ENCODE measurements around the gene COL4A1. TPM values are rescaled to one million over a fixed set of nuclear protein-coding genes. Genes with fewer than 3 reads are reported as not detected.

COL4A1 gene
- total RNA-seq, 1 donor from 2014 or later: not detected

DNA sequence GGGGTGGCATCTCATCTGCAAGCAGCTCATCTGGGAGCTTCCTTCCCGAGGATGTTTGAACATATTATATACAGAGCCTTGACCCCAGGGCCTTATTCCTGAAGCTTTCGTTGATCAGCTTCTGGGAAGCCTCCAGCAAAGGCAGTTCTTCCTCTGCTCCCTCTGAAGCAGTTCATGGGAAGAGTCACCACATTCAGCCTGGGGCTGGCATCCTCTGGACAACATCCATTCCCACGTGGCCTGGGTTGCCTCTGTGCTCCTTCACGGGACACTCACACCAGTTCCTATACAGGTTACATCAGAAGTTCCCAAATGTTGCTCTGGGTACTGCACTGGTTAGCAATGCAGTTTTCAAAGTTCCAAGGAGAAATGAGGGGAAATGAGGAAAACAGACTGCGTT is 29.7 kb upstream of the COL4A1 start:
- Mint-ChIP-seq H3K4me3 (no peak overlapping the region), H3K4me1 (peaks cover 16% of the 10 kb centered on the region), H3K36me3 (ENCODE audit: low read depth) (no peaks in the 10 kb centered on the region), H3K27ac (no peak overlapping the region), H3K9me3 (peaks cover 6% of the 10 kb centered on the region), H3K27me3 (peaks cover 16% of the 10 kb centered on the region)
- no peak for DNase-seq
- intact Hi-C loops (cut with micrococcal nuclease): no loop called here

DNA sequence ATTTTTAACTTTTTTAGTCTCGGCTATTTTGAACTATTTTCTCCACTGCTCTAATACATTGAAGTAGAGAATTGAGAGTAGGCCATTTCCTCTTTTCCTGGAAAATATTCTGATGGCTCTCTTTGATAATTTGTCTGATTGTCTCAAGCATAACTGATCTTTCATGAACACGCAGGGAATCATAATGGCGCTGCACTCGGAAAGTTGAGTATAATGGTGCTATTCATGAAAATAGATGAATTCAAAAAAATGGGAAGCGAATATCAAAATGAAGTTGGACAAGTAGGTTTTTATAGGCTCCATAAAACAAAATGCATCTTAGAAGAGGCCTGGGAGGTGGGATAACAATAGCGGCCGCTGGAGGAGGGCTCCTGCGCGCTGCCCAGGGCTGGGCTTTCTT is 29.2 kb upstream of the COL4A1 start:
- intact Hi-C loops (cut with micrococcal nuclease): no loop called here
- no peak overlapping the region for H3K27ac Mint-ChIP-seq
- H3K4me3 Mint-ChIP-seq: no peak overlapping the region
- H3K36me3 Mint-ChIP-seq (ENCODE audit: low read depth): no peaks in the 10 kb centered on the region
- H3K4me1 Mint-ChIP-seq: peaks cover 10% of the 10 kb centered on the region
- DNase-seq: no peak
- peaks cover 6% of the 10 kb centered on the region for H3K9me3 Mint-ChIP-seq
- peaks cover 11% of the 10 kb centered on the region for H3K27me3 Mint-ChIP-seq

DNA sequence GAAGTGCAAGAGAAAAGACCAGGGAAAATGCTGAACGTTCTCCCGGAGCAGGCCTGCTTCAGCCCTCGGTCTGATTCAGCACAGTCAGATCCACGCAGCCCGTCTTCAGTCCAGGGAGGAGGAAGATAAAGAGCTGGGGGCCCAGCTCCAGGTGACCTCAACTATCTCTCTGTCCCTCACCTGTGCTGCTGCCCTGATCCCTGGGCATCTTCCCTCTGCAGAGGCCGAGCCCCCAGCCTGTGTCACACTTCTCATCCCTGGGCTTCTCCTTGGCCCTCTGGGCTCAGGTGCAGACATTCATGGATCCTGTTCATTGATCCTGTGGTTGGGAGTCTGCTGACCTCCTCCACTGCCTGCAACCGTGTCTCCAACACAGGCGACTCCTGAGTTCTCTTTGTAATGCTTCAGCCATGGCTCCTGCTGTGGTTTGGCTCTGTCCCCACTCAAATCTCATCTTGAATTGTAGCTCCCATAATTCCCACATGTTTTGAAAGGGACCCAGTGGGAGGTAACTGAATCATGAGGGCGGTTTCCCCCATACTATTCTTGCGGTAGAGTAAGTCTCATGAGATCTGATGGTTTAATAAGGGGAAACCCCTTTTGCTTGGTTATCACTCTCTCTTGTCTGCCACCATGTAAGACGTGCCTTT is 28.0 kb upstream of the COL4A1 start:
- intact Hi-C loops (cut with micrococcal nuclease): no loop called here
- H3K4me3 Mint-ChIP-seq: no peak overlapping the region
- no peak overlapping the region for H3K27ac Mint-ChIP-seq
- H3K4me1 Mint-ChIP-seq: no peaks in the 10 kb centered on the region
- H3K36me3 Mint-ChIP-seq (ENCODE audit: low read depth): no peaks in the 10 kb centered on the region
- H3K9me3 Mint-ChIP-seq: peaks cover 6% of the 10 kb centered on the region
- H3K27me3 Mint-ChIP-seq: peaks cover 15% of the 10 kb centered on the region
- DNase-seq: no peak

DNA sequence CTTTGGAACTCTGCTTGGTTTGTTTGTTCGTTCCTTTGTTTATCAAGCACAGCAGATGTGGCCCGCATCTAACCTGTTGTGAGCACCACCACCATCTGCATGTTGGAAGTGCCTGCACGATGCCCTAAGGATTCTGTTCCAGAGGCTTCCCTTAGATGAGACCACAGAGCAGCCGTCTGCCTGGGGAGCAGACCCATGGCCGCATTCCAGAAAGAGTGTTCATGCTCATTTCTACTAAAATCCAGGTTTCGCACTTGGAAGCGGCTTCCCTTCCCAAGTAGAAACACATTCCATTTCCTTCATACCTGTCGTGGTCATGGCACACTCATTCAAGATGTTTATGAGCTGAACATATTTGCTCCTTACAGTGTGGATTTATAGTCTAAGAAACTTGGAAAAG is 27.3 kb upstream of the COL4A1 start:
- no peak overlapping the region for H3K4me3 Mint-ChIP-seq
- H3K27ac Mint-ChIP-seq: no peak overlapping the region
- no peak for DNase-seq
- H3K27me3 Mint-ChIP-seq: peaks cover 19% of the 10 kb centered on the region
- H3K9me3 Mint-ChIP-seq: peaks cover 6% of the 10 kb centered on the region
- no peaks in the 10 kb centered on the region for H3K4me1 Mint-ChIP-seq
- intact Hi-C loops (cut with micrococcal nuclease): no loop called here
- no peaks in the 10 kb centered on the region for H3K36me3 Mint-ChIP-seq (ENCODE audit: low read depth)

DNA sequence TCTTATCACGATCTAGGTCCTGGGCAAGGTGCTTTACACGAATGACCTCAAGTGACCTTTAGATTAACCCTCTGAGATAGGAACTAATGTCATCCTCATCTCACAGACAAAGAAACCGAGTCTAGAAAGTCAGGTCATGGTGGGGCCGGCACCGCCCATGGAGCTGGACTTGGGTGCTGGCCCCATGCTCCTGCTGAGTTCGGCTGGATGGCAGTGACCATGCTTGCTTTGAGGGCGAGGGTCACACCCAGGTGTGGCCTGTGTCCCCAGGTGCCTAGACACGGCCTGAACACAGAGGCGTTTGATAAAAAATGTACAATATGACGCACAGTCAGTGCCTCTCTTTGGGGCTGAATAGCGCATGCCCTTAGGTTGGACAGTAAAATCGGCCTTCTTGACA is 26.9 kb upstream of the COL4A1 start:
- Mint-ChIP-seq H3K4me3 (no peak overlapping the region), H3K9me3 (peaks cover 6% of the 10 kb centered on the region), H3K27me3 (peaks cover 20% of the 10 kb centered on the region), H3K4me1 (no peaks in the 10 kb centered on the region), H3K36me3 (ENCODE audit: low read depth) (no peaks in the 10 kb centered on the region), H3K27ac (no peak overlapping the region)
- intact Hi-C loops (cut with micrococcal nuclease): no loop called here
- DNase-seq: no peak

DNA sequence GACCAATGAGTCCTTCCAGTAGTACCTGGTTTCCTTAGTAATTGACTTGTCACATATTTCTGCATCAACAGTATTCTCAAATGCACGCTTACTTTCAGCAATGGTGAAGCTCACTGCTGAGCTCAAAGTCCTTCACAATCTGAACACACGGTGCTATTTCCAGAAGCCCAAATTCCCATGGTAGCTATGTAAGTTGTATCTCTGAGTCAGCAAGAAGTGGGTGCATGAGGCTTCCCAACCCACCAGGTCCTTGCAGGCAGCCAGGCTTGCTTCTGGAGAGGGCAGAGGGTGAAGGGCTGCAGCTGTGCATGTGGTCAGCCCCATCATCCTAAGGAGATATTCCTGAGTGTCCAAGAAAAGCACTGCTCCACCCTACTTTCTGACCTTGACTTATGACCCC is 25.8 kb upstream of the COL4A1 start:
- Mint-ChIP-seq H3K4me1 (no peaks in the 10 kb centered on the region), H3K27me3 (peaks cover 19% of the 10 kb centered on the region), H3K9me3 (peaks cover 6% of the 10 kb centered on the region), H3K27ac (no peak overlapping the region), H3K36me3 (ENCODE audit: low read depth) (no peaks in the 10 kb centered on the region), H3K4me3 (no peak overlapping the region)
- intact Hi-C loops (cut with micrococcal nuclease): no loop called here
- no peak for DNase-seq

DNA sequence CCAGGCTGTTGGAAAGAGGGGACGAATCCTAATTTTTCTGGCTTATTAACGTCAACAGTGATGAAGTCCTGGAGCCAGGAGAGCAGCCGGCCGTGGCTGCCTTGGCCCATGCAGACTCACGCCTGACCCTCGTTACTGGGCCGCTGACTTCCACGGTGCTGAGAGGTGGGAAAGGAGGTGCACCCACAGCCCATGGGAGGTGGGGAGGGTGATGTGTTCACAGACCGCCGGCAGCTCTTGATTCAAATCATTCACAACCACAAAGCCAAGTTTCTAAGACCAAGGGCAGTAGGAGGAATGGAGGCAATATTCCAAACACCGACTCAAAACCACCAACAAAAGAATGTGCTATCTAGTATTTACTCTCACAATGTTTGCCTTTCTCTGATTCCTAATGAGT is 24.4 kb upstream of the COL4A1 start:
- Mint-ChIP-seq H3K9me3 (peaks cover 6% of the 10 kb centered on the region), H3K36me3 (ENCODE audit: low read depth) (no peaks in the 10 kb centered on the region), H3K27me3 (peaks cover 26% of the 10 kb centered on the region), H3K27ac (no peak overlapping the region), H3K4me1 (no peaks in the 10 kb centered on the region), H3K4me3 (no peak overlapping the region)
- intact Hi-C loops (cut with micrococcal nuclease): no loop called here
- no peak for DNase-seq

DNA sequence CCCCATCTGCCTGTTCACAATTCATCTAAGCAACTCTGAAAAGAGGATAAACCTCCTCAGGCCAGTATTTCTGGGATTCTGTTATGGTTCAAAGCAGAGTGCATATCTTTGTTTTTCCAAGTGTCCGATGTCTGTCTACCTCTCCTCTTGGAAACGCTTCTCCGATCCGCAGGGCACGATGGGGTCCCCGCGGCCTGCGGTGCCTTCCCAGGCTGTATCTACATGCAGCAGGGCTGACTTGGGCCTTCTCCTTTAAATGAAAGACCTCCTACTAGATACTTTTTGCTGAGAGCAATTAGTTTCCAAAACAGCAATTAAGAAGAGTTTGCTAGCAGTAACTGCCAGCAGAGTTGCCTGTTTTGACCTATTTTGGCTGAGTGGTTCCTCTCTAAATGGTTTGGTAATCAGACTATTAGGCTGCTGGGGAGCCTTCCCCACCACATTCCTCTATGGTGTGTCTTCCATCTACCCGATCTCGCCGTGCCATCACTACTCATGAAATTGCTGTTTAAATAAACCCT is 23.6 kb upstream of the COL4A1 start:
- Mint-ChIP-seq H3K27ac (no peak overlapping the region), H3K27me3 (peaks cover 31% of the 10 kb centered on the region), H3K4me3 (no peak overlapping the region), H3K9me3 (peaks cover 6% of the 10 kb centered on the region), H3K36me3 (ENCODE audit: low read depth) (no peaks in the 10 kb centered on the region), H3K4me1 (no peaks in the 10 kb centered on the region)
- intact Hi-C loops (cut with micrococcal nuclease): no loop called here
- DNase-seq: no peak

DNA sequence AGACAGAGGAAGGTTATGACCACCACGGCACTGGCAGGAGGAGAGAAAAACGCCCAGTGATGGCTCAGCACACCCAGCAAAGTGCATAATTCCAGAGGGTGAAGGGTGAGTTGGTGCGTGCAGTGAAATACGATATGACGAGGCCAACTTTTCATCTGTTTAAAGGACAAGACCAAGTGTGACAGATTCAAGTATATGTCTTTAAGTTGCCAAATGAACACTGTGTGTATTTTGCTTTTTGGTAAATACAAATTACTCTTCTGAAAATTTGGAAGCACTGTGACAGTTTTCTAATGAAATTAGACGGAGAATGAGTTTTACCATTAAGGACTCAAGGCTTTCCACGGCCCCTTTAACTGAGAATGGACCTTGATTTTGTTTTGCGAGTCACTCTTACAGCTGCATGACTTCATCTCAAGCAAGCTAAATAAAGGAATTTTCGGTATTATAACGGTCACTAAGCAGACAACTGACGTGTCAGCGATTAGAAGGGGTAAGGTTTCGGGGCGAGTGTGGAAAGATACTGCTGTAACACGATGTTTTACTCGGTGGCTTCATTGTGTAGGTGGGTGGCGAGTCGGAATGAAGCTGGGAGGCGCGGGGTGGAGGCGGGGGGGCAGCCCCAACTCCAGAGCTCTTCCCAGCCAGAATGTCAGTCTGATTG is 23.0 kb upstream of the COL4A1 start:
- Mint-ChIP-seq H3K4me1 (no peaks in the 10 kb centered on the region), H3K27ac (no peak overlapping the region), H3K4me3 (no peak overlapping the region), H3K27me3 (peaks cover 35% of the 10 kb centered on the region), H3K9me3 (peaks cover 1% of the 10 kb centered on the region), H3K36me3 (ENCODE audit: low read depth) (no peaks in the 10 kb centered on the region)
- no peak for DNase-seq
- intact Hi-C loops (cut with micrococcal nuclease): no loop called here

DNA sequence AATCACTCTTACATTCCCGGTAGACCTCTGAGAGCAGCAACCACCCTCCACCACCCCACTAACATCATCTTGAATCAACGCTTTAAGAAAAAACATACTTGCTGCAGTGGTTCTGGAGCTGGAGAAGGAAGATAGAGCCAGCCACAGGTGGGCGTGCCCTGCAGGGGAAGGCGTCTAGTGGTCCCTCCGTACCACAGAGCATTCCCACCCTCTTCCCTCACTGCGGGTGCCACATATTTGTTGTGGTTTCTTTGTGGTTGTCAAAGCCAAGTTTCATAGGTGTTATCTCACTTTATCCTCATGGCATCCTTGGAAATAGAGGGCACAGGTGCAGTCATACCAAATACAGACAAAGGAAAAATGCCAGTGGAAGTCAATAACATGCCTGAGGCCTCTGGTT is 22.3 kb upstream of the COL4A1 start:
- intact Hi-C loops (cut with micrococcal nuclease): no loop called here
- no peaks in the 10 kb centered on the region for H3K36me3 Mint-ChIP-seq (ENCODE audit: low read depth)
- H3K4me3 Mint-ChIP-seq: no peak overlapping the region
- DNase-seq: no peak
- no peak overlapping the region for H3K27ac Mint-ChIP-seq
- H3K9me3 Mint-ChIP-seq: no peaks in the 10 kb centered on the region
- no peaks in the 10 kb centered on the region for H3K4me1 Mint-ChIP-seq
- peaks cover 41% of the 10 kb centered on the region for H3K27me3 Mint-ChIP-seq

DNA sequence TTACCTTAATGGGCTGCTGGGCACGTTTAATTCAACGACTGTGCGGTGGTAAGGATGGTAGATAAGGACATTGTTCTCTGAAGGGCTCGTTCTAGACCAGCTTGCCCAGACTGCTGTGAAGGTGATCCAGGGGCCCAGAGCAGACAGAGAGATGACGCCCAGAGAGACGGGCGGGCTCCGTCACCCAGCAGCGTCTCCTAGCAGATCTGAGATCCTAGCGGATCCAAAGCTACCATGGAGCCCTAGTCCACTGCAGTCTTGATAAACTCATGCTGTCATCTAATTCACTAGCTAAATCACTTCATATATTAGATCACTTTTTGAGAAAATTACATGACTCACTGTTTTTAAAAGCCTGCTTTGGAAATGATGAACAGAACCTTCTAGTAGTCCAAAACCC is 21.6 kb upstream of the COL4A1 start:
- no peaks in the 10 kb centered on the region for H3K9me3 Mint-ChIP-seq
- H3K4me3 Mint-ChIP-seq: no peak overlapping the region
- H3K4me1 Mint-ChIP-seq: no peaks in the 10 kb centered on the region
- H3K27ac Mint-ChIP-seq: no peak overlapping the region
- DNase-seq: no peak
- intact Hi-C loops (cut with micrococcal nuclease): no loop called here
- H3K27me3 Mint-ChIP-seq: peaks cover 42% of the 10 kb centered on the region
- H3K36me3 Mint-ChIP-seq (ENCODE audit: low read depth): no peaks in the 10 kb centered on the region

DNA sequence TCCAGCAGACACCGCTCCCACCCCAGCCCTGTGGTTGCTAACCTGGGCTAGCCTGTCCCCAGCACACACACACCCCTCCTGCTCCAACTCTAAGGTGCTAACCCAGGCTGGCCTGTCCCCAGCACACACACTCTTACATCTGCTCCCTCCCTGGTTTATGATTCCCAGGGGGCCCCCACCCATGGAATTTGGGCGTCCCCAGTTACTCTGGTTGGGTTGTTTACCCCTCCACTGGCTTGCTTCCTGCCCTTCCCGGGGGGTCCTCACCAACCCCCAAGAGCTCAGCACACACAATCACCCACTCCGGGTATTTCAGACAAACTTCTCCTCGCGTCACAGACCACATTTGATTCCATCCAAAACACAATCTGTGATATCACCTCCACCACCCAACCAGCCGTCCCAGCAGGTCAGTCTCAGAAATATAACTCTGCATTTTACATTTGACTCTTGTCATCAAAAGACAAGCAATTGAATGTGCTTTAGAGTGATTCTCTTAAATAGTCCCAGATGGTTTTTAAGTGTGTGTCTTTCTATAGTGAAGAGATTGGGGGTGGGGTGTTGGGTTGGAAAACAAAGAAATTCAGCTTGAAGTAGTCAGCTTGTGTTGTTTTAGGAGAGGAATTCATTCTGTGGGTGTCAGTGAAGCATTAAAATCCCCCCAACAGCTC is 20.2 kb upstream of the COL4A1 start:
- Mint-ChIP-seq H3K9me3 (no peaks in the 10 kb centered on the region), H3K27ac (no peak overlapping the region), H3K4me3 (no peak overlapping the region), H3K27me3 (peaks cover 41% of the 10 kb centered on the region), H3K36me3 (ENCODE audit: low read depth) (no peaks in the 10 kb centered on the region), H3K4me1 (no peaks in the 10 kb centered on the region)
- no peak for DNase-seq
- intact Hi-C loops (cut with micrococcal nuclease): no loop called here

DNA sequence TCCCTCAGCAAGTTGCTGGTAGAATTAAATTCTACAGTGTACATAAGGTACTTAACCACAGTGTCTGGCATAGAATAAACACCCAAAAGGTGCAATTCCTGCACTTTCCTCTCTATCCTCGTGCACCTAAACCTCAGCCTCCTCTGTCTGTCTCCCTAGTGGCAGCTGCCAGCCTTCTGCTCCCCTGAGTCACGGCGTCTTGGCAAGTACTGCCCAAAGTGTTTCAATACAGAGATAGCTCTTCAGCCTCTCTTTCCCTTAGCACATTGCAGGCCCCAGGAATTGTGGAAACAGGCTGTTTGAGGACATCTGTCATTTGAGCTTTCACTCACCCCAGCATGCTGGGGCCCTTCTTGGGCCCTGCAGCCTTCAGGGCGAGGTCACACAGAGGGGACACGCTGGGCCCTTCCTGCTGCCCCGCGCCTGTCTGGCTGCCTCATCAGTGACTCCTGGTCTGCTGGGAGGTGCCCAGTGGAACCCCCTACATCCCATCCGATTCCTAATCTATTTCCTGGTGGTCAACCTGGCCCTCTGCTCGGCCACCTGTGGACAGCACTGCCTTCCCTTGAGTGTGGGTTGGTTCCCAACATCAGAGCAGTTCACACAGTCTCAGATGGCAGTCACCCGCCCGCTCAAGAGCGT is 19.4 kb upstream of the COL4A1 start:
- H3K27me3 Mint-ChIP-seq: peaks cover 47% of the 10 kb centered on the region
- H3K36me3 Mint-ChIP-seq (ENCODE audit: low read depth): no peaks in the 10 kb centered on the region
- no peaks in the 10 kb centered on the region for H3K9me3 Mint-ChIP-seq
- intact Hi-C loops (cut with micrococcal nuclease): no loop called here
- H3K4me1 Mint-ChIP-seq: no peaks in the 10 kb centered on the region
- no peak overlapping the region for H3K4me3 Mint-ChIP-seq
- no peak overlapping the region for H3K27ac Mint-ChIP-seq
- DNase-seq: no peak
